Natural killer cell (primary cell): Measurements from ENCODE around the gene SPDYC. TPM values are rescaled to one million over a fixed set of nuclear protein-coding genes. Genes with fewer than 3 reads are reported as not detected.
A peak's percentile ranks its signal among the peaks of the same experiment; 100 is the strongest.

Source experiments
- ATAC-seq, 3 donors: fragments of 150-1000 bp in 2 of 3; fragments of 200-7000 bp in 1 of 3; cut with Tn5 transposase; 1 replicate in 1 of 3; 2 replicates in 2 of 3; pipeline ENCODE4 v1.10.0; 2021; ENCODE audit warnings: mild to moderate bottlenecking in 2 of 3, moderate library complexity in 2 of 3
- DNase-seq, 2 donors: peaks; one replicate each; pipeline versions ENCODE4 v3.0.0 to v3.0.0-alpha.2; 2013 to 2021; ENCODE audit warnings: mixed read lengths in 1 of 2
- H3K27ac ChIP-seq: one replicate; pipeline ENCODE4 v1.5.1; 2013; ENCODE audit warnings: mild to moderate bottlenecking, low read length
- H3K27me3 ChIP-seq: one replicate; pipeline ENCODE4 v1.6.1; 2013; ENCODE audit warnings: low read length; ENCODE audit not compliant: control insufficient read depth, insufficient read depth
- H3K36me3 ChIP-seq: one replicate; pipeline ENCODE4 v1.6.1; 2013; ENCODE audit warnings: low read length; ENCODE audit not compliant: control insufficient read depth, insufficient read depth
- H3K4me1 ChIP-seq: one replicate; pipeline ENCODE4 v1.6.1; 2013; ENCODE audit warnings: low read length; ENCODE audit not compliant: control insufficient read depth, insufficient read depth
- H3K4me3 ChIP-seq: one replicate; pipeline ENCODE4 v1.5.1; 2013; ENCODE audit warnings: low read length
- H3K9me3 ChIP-seq: one replicate; pipeline ENCODE4 v1.6.1; 2013; ENCODE audit warnings: low read length; ENCODE audit not compliant: control insufficient read depth, insufficient read depth
- H3K27ac Mint-ChIP-seq, 2 donors: one replicate each; pipeline ENCODE4 v1.8.0; 2022; ENCODE audit warnings: mild to moderate bottlenecking in 2 of 2, mixed read lengths in 2 of 2, moderate library complexity in 1 of 2
- H3K27me3 Mint-ChIP-seq, 2 donors: one replicate each; pipeline ENCODE4 v1.8.0; 2022; ENCODE audit warnings: low read depth in 2 of 2, mixed read lengths in 2 of 2
- H3K36me3 Mint-ChIP-seq: one replicate; pipeline ENCODE4 v1.8.0; 2022; ENCODE audit warnings: mixed read lengths
- H3K4me1 Mint-ChIP-seq, 2 donors: one replicate each; pipeline ENCODE4 v1.8.0; 2022; ENCODE audit warnings: mixed read lengths in 2 of 2
- H3K4me3 Mint-ChIP-seq: one replicate; pipeline ENCODE4 v1.8.0; 2022; ENCODE audit warnings: mild to moderate bottlenecking, moderate library complexity, mixed read lengths
- H3K9me3 Mint-ChIP-seq, 2 donors: one replicate each; pipeline ENCODE4 v1.8.0; 2022; ENCODE audit warnings: mixed read lengths in 2 of 2
- WGBS: methylation state at CpG from one replicate; pipeline ENCODE4 v1.1.7; 2013; ENCODE audit warnings: missing lambda C conversion rate; ENCODE audit not compliant: insufficient coverage; 5-methylcytosine and 5-hydroxymethylcytosine counted together
- intact Hi-C: fragments of 100-400 bp; cut with micrococcal nuclease; formaldehyde crosslinking; loops from one replicate; pipeline ENCODE4 v1.14.2; 2022
- total RNA-seq, 4 donors: library from RNA; stranded (reverse); fragments of 120-200 nt in 1 of 4; gene quantifications; one replicate each; pipeline versions ENCODE4 v1.2.3 to v1.2.4, GENCODE V29; 2013 to 2022
- TF ChIP-seq, protein P1 (sequence below): fragments of 200-600 bp; IDR thresholded peaks from one replicate; pipeline ENCODE4 v1.8.0; 2022; ENCODE audit warnings: antibody characterized with exemption

The SPDYC gene
- total RNA-seq, 3 donors from 2014 or later (not counting 1 experiment from before 2014, with no cell fraction given): not detected

DNA sequence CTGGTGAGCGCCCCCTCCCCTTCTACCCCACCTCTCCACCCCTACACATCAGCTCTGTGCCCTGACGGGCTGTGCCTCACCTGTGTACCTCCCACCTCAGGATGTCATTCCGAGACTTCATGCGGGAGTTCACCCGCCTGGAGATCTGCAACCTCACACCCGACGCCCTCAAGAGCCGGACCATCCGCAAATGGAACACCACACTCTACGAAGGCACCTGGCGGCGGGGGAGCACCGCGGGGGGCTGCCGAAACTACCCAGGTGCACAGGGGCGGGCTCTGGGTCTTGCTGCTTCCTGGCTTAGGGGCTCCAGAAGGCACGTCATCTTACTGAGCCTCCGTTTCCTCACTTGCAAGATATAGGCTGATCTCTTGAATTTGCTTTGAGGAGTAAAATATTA lies 18.5 kb downstream of the SPDYC start:
- no peak overlapping the region for H3K27ac Mint-ChIP-seq
- no peaks in the 10 kb centered on the region for H3K9me3 ChIP-seq
- intact Hi-C loops: no loop called here
- H3K27ac ChIP-seq: no peak overlapping the region
- peaks cover under 1% of the 10 kb centered on the region for H3K4me1 ChIP-seq
- H3K36me3 Mint-ChIP-seq: peaks cover 8% of the 10 kb centered on the region
- peaks cover 9 to 35% of the 10 kb centered on the region in 2 donors for H3K4me1 Mint-ChIP-seq
- H3K9me3 Mint-ChIP-seq: no peaks in the 10 kb centered on the region
- WGBS: 98% methylated on average over 18 of the region's 18 CpGs
- H3K4me3 ChIP-seq: no peak overlapping the region
- H3K4me3 Mint-ChIP-seq: no peak overlapping the region
- H3K27me3 ChIP-seq: no peaks in the 10 kb centered on the region
- TF ChIP-seq, protein P1, sequence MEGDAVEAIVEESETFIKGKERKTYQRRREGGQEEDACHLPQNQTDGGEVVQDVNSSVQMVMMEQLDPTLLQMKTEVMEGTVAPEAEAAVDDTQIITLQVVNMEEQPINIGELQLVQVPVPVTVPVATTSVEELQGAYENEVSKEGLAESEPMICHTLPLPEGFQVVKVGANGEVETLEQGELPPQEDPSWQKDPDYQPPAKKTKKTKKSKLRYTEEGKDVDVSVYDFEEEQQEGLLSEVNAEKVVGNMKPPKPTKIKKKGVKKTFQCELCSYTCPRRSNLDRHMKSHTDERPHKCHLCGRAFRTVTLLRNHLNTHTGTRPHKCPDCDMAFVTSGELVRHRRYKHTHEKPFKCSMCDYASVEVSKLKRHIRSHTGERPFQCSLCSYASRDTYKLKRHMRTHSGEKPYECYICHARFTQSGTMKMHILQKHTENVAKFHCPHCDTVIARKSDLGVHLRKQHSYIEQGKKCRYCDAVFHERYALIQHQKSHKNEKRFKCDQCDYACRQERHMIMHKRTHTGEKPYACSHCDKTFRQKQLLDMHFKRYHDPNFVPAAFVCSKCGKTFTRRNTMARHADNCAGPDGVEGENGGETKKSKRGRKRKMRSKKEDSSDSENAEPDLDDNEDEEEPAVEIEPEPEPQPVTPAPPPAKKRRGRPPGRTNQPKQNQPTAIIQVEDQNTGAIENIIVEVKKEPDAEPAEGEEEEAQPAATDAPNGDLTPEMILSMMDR: no peak
- peaks cover 59% of the 10 kb centered on the region for H3K36me3 ChIP-seq
- H3K27me3 Mint-ChIP-seq: no peaks in the 10 kb centered on the region
- DNase-seq: no peak
- ATAC-seq: no peak

DNA sequence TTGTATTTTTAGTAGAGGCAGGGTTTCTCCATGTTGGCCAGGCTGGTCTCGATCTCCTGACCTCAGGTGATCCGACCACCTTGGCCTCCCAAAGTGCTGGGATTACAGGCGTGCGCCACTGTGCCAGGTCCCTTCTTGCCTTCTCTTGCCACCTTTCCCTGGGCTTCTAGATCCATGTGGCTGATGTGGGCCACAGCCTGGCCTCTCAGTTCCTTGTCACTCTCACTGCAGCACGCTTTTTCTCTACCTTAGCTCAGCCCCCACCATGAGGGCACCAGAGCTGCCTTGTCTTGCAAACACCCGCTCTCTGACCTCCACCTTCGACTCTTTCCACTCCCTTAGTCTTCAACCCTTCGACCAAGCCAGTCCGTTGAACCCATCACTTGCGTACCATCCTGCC lies 19.2 kb downstream of the SPDYC start:
- DNase-seq: no peak
- no peak overlapping the region for H3K4me3 Mint-ChIP-seq
- ATAC-seq: no peak
- intact Hi-C loops: no loop called here
- Histone ChIP-seq H3K4me3 (no peak overlapping the region), H3K4me1 (no peaks in the 10 kb centered on the region), H3K27ac (no peak overlapping the region), H3K36me3 (peaks cover 60% of the 10 kb centered on the region), H3K9me3 (no peaks in the 10 kb centered on the region), H3K27me3 (no peaks in the 10 kb centered on the region)
- peaks cover 9 to 30% of the 10 kb centered on the region in 2 donors for H3K4me1 Mint-ChIP-seq
- H3K27me3 Mint-ChIP-seq: no peaks in the 10 kb centered on the region
- H3K27ac Mint-ChIP-seq: peak overlapping the region in 1 of 2 donors; percentile 11
- H3K36me3 Mint-ChIP-seq: peaks cover 9% of the 10 kb centered on the region
- TF ChIP-seq, protein P1: no peak
- 86% methylated on average over 10 of the region's 10 CpGs for WGBS
- H3K9me3 Mint-ChIP-seq: no peaks in the 10 kb centered on the region

DNA sequence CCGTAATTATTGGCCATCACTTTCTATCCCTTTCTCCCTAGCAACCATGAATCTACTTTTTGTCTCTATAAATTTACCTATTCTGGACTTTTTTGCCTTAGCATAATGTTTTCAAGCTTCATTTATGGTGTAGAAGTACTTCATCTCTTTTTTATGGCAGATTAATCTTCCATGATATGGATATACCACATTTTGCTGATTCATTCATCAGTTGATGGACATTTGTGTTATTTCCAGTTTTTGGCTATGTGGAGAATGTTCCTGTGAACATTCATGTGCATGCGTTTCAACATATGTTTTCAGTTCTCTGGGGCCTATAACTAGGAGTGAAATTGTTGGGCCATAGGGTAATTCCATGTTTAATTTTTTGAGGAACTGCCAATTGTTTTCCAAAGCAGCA lies 24.5 kb downstream of the SPDYC start:
- H3K27ac Mint-ChIP-seq: no peak overlapping the region
- TF ChIP-seq, protein P1: no peak
- H3K36me3 Mint-ChIP-seq: peaks cover 19% of the 10 kb centered on the region
- no peak overlapping the region for H3K4me3 Mint-ChIP-seq
- 89% methylated on average over 2 of the region's 2 CpGs for WGBS
- no peak for DNase-seq
- H3K9me3 Mint-ChIP-seq: no peaks in the 10 kb centered on the region
- H3K4me1 ChIP-seq: no peaks in the 10 kb centered on the region
- H3K4me1 Mint-ChIP-seq: peaks cover 11 to 20% of the 10 kb centered on the region in 2 donors
- ATAC-seq: no peak
- intact Hi-C loops: no loop called here
- no peak overlapping the region for H3K4me3 ChIP-seq
- no peaks in the 10 kb centered on the region for H3K27me3 Mint-ChIP-seq
- H3K9me3 ChIP-seq: no peaks in the 10 kb centered on the region
- H3K27me3 ChIP-seq: no peaks in the 10 kb centered on the region
- H3K27ac ChIP-seq: no peak overlapping the region
- peaks cover 42% of the 10 kb centered on the region for H3K36me3 ChIP-seq

DNA sequence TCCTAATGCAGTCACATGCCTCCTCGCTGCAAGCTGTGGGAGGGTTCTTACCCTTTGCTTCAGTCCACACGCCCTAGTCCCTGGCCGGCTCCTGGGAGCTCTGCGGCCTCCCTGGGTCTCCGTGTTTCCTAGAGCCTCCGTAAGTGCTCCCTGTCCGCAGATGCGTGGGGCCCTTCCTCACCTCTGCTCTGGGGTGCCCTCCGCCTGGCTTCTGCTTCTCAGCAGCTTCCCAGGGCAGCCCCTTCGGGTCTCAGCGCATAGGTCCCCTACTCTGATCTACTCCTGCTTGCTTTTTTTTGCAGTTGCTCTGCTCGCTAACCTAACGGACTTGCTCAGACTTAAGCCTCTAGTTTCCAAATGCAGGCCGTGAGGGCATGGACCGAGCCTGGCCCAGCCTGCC lies 34.1 kb downstream of the SPDYC start:
- H3K36me3 Mint-ChIP-seq: peaks cover 13% of the 10 kb centered on the region
- 95% methylated on average over 15 of the region's 15 CpGs for WGBS
- Histone ChIP-seq H3K27ac (no peak overlapping the region), H3K4me3 (no peak overlapping the region), H3K9me3 (no peaks in the 10 kb centered on the region), H3K4me1 (peaks cover 2% of the 10 kb centered on the region), H3K36me3 (peaks cover 59% of the 10 kb centered on the region), H3K27me3 (no peaks in the 10 kb centered on the region)
- DNase-seq (no peak), ATAC-seq (no peak)
- peaks cover 10 to 11% of the 10 kb centered on the region in 2 donors for H3K4me1 Mint-ChIP-seq
- H3K9me3 Mint-ChIP-seq: no peaks in the 10 kb centered on the region
- TF ChIP-seq, protein P1: no peak
- no peak overlapping the region for H3K27ac Mint-ChIP-seq
- H3K4me3 Mint-ChIP-seq: no peak overlapping the region
- H3K27me3 Mint-ChIP-seq: no peaks in the 10 kb centered on the region
- intact Hi-C loops: loop anchor here (1.0 to 5.0 kb wide), 2 partner anchors 111 to 128 kb away; partner anchors contain the start of gene DPF2
